ENCODE results near the gene FYTTD1.

FYTTD1 gene

DNA sequence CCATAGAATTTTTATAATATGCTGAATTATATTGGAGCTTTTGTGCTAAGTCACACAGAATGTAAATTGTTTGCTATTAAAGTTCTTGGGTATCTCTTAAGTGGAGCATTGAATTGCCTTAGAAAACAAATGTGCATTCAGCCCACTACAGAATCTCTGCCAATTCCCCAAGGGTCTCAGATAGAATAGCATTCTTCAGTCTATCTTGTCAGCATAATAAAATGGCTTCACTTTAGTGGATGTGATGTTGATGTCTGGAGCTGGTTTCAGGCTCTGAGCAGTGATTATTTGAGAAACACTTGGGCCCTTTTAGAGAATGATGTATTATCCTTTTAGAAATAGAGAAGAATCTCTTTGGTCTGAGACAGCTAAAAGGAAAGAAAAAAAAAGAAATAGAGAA lies 86.6 kb downstream of the FYTTD1 start:
- no peak for DNase-seq (ENCODE audit: low spot score)
